PFSK-1 (cell line): Measurements from ENCODE around the gene MTF1.

Experiments used
- FOXP2 ChIP-seq: optimal IDR thresholded peaks from 2 replicates; pipeline ENCODE3; 2011; ENCODE audit warnings: borderline replicate concordance, control low read depth, inconsistent platforms; ENCODE audit not compliant: insufficient read depth; ENCODE audit errors: extremely low read length, extremely low read depth
- POLR2AphosphoS5 ChIP-seq: IDR thresholded peaks from 2 replicates; pipeline ENCODE4 v1.6.1; 2012; ENCODE audit warnings: low read depth, mild to moderate bottlenecking, control low read depth, low read length, moderate library complexity
- REST ChIP-seq, 2 experiments: IDR thresholded peaks; 2 replicates each; pipeline versions ENCODE4 v1.6.1 to v1.8.0; 2011 to 2012; ENCODE audit warnings: low read depth in 2 of 2, low read length in 2 of 2, control low read depth in 1 of 2, inconsistent platforms in 1 of 2, mild to moderate bottlenecking in 1 of 2, moderate library complexity in 1 of 2; ENCODE audit not compliant: insufficient read depth in 1 of 2
- SIN3A ChIP-seq: IDR thresholded peaks from 2 replicates; pipeline ENCODE4 v1.6.1; 2012; ENCODE audit warnings: mild to moderate bottlenecking, low read length, moderate library complexity, borderline replicate concordance; ENCODE audit not compliant: insufficient read depth
- TAF1 ChIP-seq: IDR thresholded peaks from 2 replicates; pipeline ENCODE4 v1.6.1; 2012; ENCODE audit warnings: low read length, control low read depth, borderline replicate concordance; ENCODE audit not compliant: insufficient read depth

Gene MTF1

GRCh38 chr1:37802439-37802838 lies 57.0 kb downstream of the MTF1 start:
- peak; percentile 29; the same call in 1 of the 2 replicates for TF ChIP-seq POLR2AphosphoS5
- no peak for TF ChIP-seq FOXP2

- TF ChIP-seq FOXP2 = no peak
- no peak for TF ChIP-seq POLR2AphosphoS5
- no peak for TF ChIP-seq REST (IDR thresholded peaks at IDR 0.05; ENCODE audit: insufficient read depth in 1 of 2, low read depth in 2 of 2, low read length in 2 of 2)
- no peak for TF ChIP-seq TAF1
- TF ChIP-seq SIN3A = no peak
Measured at GRCh38 chr1:37797750-37798345, 61.5 kb downstream of the MTF1 start.

GRCh38 chr1:37795340-37796125 lies 63.9 kb downstream of the MTF1 start:
- TF ChIP-seq REST (IDR thresholded peaks at IDR 0.05; ENCODE audit: insufficient read depth in 1 of 2, low read depth in 2 of 2, low read length in 2 of 2) = peak; percentile 93 to 97
- no peak; the same call in 1 of the 2 replicates for TF ChIP-seq SIN3A

GRCh38 chr1:37794372-37795339 lies 64.7 kb downstream of the MTF1 start:
- no peak for TF ChIP-seq SIN3A
- TF ChIP-seq REST (IDR thresholded peaks at IDR 0.05; ENCODE audit: insufficient read depth in 1 of 2, low read depth in 2 of 2, low read length in 2 of 2) = no peak

- TF ChIP-seq POLR2AphosphoS5 = 0 out of 2 replicates have a peak, but pooled peaks have one; percentile 21
- TF ChIP-seq TAF1 = no peak
- no peak for TF ChIP-seq SIN3A
- peak; percentile 29 to 44; a peak in 1 of 4 replicates for TF ChIP-seq REST (IDR thresholded peaks at IDR 0.05; ENCODE audit: insufficient read depth in 1 of 2, low read depth in 2 of 2, low read length in 2 of 2)
- TF ChIP-seq FOXP2 = peak; percentile 11
Measured at GRCh38 chr1:37793773-37794371, 65.5 kb downstream of the MTF1 start, which contains the start of gene MANEAL. Gene MANEAL, plus strand, starts transcription at chr1:37793847. Its CDS starts 336 bp downstream, at chr1:37794183.
